HG02981 (cell line): ENCODE data around the gene ASB12.
"Not testable (repeated sequence)": the region's sequence is repeated elsewhere in the genome, so short reads cannot be mapped to it uniquely, and the experiment has no call there.

Experiments used
- ATAC-seq: cut with Tn5 transposase; IDR thresholded peaks from one replicate; pipeline ENCODE4 v1.9.1; 2021; ENCODE audit warnings: mild to moderate bottlenecking, moderate library complexity; ENCODE audit not compliant: unreplicated experiment

The ASB12 gene

GRCh38 chrX:64230123-64230970 lies at the start of gene ASB12:
Gene ASB12 (minus strand): TSS chrX:64230607. CDS start chrX:64225650, 4,957 bp downstream.
- ATAC-seq, result no peak

- ATAC-seq, result no peak
These were observed 34.9 kb upstream of the ASB12 start for GRCh38 chrX:64265265-64265664.

- no peak for ATAC-seq
These were observed 1.3 kb downstream of the ASB12 start for GRCh38 chrX:64229154-64229553.

GRCh38 chrX:64218023-64218422 lies 12.4 kb downstream of the ASB12 start:
- ATAC-seq, result no peak

GRCh38 chrX:64213989-64214388 lies 16.4 kb downstream of the ASB12 start:
- not testable (repeated sequence) for ATAC-seq

GRCh38 chrX:64206556-64207162 lies 23.7 kb downstream of the ASB12 start:
- no peak for ATAC-seq

GRCh38 chrX:64205735-64206501 lies 24.5 kb downstream of the ASB12 start:
- ATAC-seq, result peak; percentile 82

- ATAC-seq, result peak; percentile 42
These were observed 25.0 kb downstream of the ASB12 start, which contains the start of gene AMER1 for GRCh38 chrX:64205441-64205734. Gene AMER1 (minus strand): TSS chrX:64205708. CDS start chrX:64193286, 12,422 bp downstream.

GRCh38 chrX:64204701-64205440 lies 25.5 kb downstream of the ASB12 start:
- peak; percentile 10 for ATAC-seq

GRCh38 chrX:64204252-64204651 lies 26.2 kb downstream of the ASB12 start:
- no peak for ATAC-seq

GRCh38 chrX:64202808-64203325 lies 27.5 kb downstream of the ASB12 start:
- no peak for ATAC-seq

GRCh38 chrX:64198036-64198435 lies 32.4 kb downstream of the ASB12 start:
- no peak for ATAC-seq

GRCh38 chrX:64196606-64197005 lies 33.8 kb downstream of the ASB12 start:
- ATAC-seq, result no peak

- ATAC-seq, result no peak
These were observed 34.5 kb downstream of the ASB12 start for GRCh38 chrX:64195862-64196261.

- ATAC-seq, result no peak
These were observed 37.7 kb downstream of the ASB12 start for GRCh38 chrX:64192673-64193072.

GRCh38 chrX:64192040-64192439 lies 38.4 kb downstream of the ASB12 start:
- no peak for ATAC-seq

GRCh38 chrX:64191281-64192010 lies 39.0 kb downstream of the ASB12 start:
- ATAC-seq, result no peak

GRCh38 chrX:64190136-64190740 lies 40.2 kb downstream of the ASB12 start:
- no peak for ATAC-seq

GRCh38 chrX:64188901-64189300 lies 41.5 kb downstream of the ASB12 start:
- no peak for ATAC-seq

- no peak for ATAC-seq
These were observed 42.7 kb downstream of the ASB12 start for GRCh38 chrX:64187762-64188150.
